ENCODE results near the gene EPN1.

- TF ChIP-seq CTCF (IDR thresholded peaks at IDR 0.05; ENCODE audit: low read depth, low read length) (no peak), POLR2A (IDR thresholded peaks at IDR 0.05; ENCODE audit: extremely low read depth, insufficient read length) (no peak)
Measured at GRCh38 chr19:55688422-55689218, 13.6 kb downstream of the EPN1 start.

Measured in NB4 (cell line).